GM12878 (cell line): Measurements from ENCODE around the gene BOD1L2. TPM values are rescaled to one million over a fixed set of nuclear protein-coding genes. Genes with fewer than 3 reads are reported as not detected.

ENCODE experiments used
- ATAC-seq: fragments of 200-7000 bp; cut with Tn5 transposase; 3 replicates; pipeline ENCODE4 v1.9.1; 2020; ENCODE audit warnings: mild to moderate bottlenecking, moderate library complexity
- BruUV-seq: library from RNA; stranded (reverse); fragments of 400-500 nt; replicated peaks from 2 replicates; lab custom pipeline; 2021; lab: Mats Ljungman, UMichigan
- CTCF ChIA-PET: fragments of 300-600 bp; sonication (Branson Sonifier 250); formaldehyde crosslinking; extraction: SDS; loops from one replicate; lab custom pipeline; 2021; ENCODE audit warnings: inconsistent platforms; lab: Yijun Ruan, JAX
- POLR2A ChIA-PET: fragments of 350-600 bp; formaldehyde crosslinking; extraction: SDS; loops from one replicate; lab custom pipeline; 2021; ENCODE audit warnings: inconsistent platforms; lab: Charles Lee
- RAD21 ChIA-PET: fragments of 300-600 bp; sonication (Branson Sonifier 250); formaldehyde crosslinking; loops from one replicate; lab custom pipeline; 2023; ENCODE audit warnings: antibody characterized with exemption; ENCODE audit not compliant: unreplicated experiment; lab: Charles Lee
- SMC1A ChIA-PET: fragments of 300-600 bp; sonication (Branson Sonifier 250); formaldehyde crosslinking; loops from one replicate; lab custom pipeline; 2023; ENCODE audit not compliant: unreplicated experiment, uncharacterized antibody; lab: Charles Lee
- DNase-seq: peaks from one replicate; pipeline ENCODE4 v3.0.0-alpha.2; 2011; ENCODE audit warnings: low read depth, low spot score
- FAIRE-seq: peaks from 3 replicates; lab custom pipeline; 2011; peaks lifted over from hg19 to GRCh38; lab: Jason Lieb, UNC
- H2AFZ ChIP-seq: 2 replicates; pipeline ENCODE4 v1.6.0; 2011; ENCODE audit warnings: low read depth, low read length, control low read depth; ENCODE audit not compliant: control insufficient read depth
- H3K27ac ChIP-seq: 2 replicates; pipeline ENCODE4 v1.5.1; 2011; ENCODE audit warnings: control low read depth; ENCODE audit not compliant: control insufficient read depth, insufficient read depth
- H3K27me3 ChIP-seq, 2 experiments: replicated peaks in 1 of 2; 2 replicates each; pipeline versions ENCODE4 v1.6.0 to v1.6.1; 2011; ENCODE audit warnings: low read length in 1 of 2; ENCODE audit not compliant: control insufficient read depth in 2 of 2, insufficient read depth in 2 of 2
- H3K36me3 ChIP-seq, 2 experiments: 2 replicates each; pipeline ENCODE4 v1.5.1; 2011; ENCODE audit warnings: low read length in 1 of 2; ENCODE audit not compliant: control insufficient read depth in 2 of 2, insufficient read depth in 2 of 2
- H3K4me1 ChIP-seq: 2 replicates; pipeline ENCODE4 v1.6.1; 2011; ENCODE audit warnings: mild to moderate bottlenecking, low read length, moderate library complexity, mixed read lengths; ENCODE audit not compliant: control insufficient read depth, insufficient read depth
- H3K4me2 ChIP-seq: 2 replicates; pipeline ENCODE4 v1.6.0; 2011; ENCODE audit warnings: control low read depth; ENCODE audit not compliant: control insufficient read depth, insufficient read depth
- H3K4me3 ChIP-seq: fragments of 200-600 bp; sonication (generic); 2 replicates; pipeline ENCODE4 v1.5.1; 2016
- H3K79me2 ChIP-seq: 2 replicates; pipeline ENCODE4 v1.6.0; 2011; ENCODE audit warnings: low read length; ENCODE audit not compliant: control insufficient read depth, insufficient read depth
- H3K9ac ChIP-seq: 2 replicates; pipeline ENCODE4 v1.8.0; 2011; ENCODE audit warnings: low read length, control low read depth, mixed read lengths; ENCODE audit not compliant: control insufficient read depth, insufficient read depth
- H3K9me3 ChIP-seq: replicated peaks from 3 replicates; pipeline ENCODE4 v1.5.1; 2011; ENCODE audit warnings: mild to moderate bottlenecking, low read length; ENCODE audit not compliant: control insufficient read depth, insufficient read depth
- H4K20me1 ChIP-seq: 2 replicates; pipeline ENCODE4 v1.6.0; 2011; ENCODE audit not compliant: control insufficient read depth, insufficient read depth
- EED ChIP-seq: sonication (generic); IDR thresholded peaks from 2 replicates; pipeline ENCODE4 v1.6.1; 2016; ENCODE audit warnings: antibody characterized with exemption, low read depth
- FOXM1 ChIP-seq: IDR thresholded peaks from 2 replicates; pipeline ENCODE4 v1.6.1; 2012; ENCODE audit warnings: low read depth, mild to moderate bottlenecking, inconsistent platforms, low read length, moderate library complexity
- IRF5 ChIP-seq: fragments of 450-650 bp; IDR thresholded peaks from 2 replicates; pipeline ENCODE4 v1.6.1; 2017; ENCODE audit warnings: borderline replicate concordance
- NBN ChIP-seq: fragments of 450-650 bp; IDR thresholded peaks from 2 replicates; pipeline ENCODE4 v1.6.1; 2016
- NR2C1 ChIP-seq: fragments of 450-650 bp; IDR thresholded peaks from 2 replicates; pipeline ENCODE4 v1.6.1; 2017; ENCODE audit warnings: antibody characterized with exemption, mild to moderate bottlenecking, moderate library complexity
- PAX8 ChIP-seq: fragments of 450-650 bp; IDR thresholded peaks from 2 replicates; pipeline ENCODE4 v1.6.1; 2017; ENCODE audit warnings: mild to moderate bottlenecking, moderate library complexity
- REST ChIP-seq: IDR thresholded peaks from 2 replicates; pipeline ENCODE4 v1.6.1; 2012; ENCODE audit warnings: mild to moderate bottlenecking, low read depth, low read length
- SP1 ChIP-seq: IDR thresholded peaks from one replicate; pipeline ENCODE4 v1.6.1; 2011; ENCODE audit warnings: low read depth, low read length
- USF1 ChIP-seq: IDR thresholded peaks from 2 replicates; pipeline ENCODE4 v1.6.1; 2011; ENCODE audit warnings: borderline replicate concordance, low read depth, mild to moderate bottlenecking, moderate library complexity, mixed read lengths, low read length; ENCODE audit not compliant: insufficient read depth; ENCODE audit errors: extremely low read length
- WGBS: methylation state at CpG from one replicate; pipeline ENCODE4 v1.1.6; 2016; ENCODE audit warnings: low lambda C conversion rate; ENCODE audit not compliant: insufficient replicate concordance, insufficient coverage; ENCODE audit errors: missing lambda C conversion rate; 5-methylcytosine and 5-hydroxymethylcytosine counted together
- in situ Hi-C: fragments of 300-500 bp; cut with MboI; formaldehyde crosslinking; loops from 9 replicates; pipeline ENCODE4 v1.14.3; 2018; ENCODE audit warnings: mixed read lengths
- intact Hi-C: fragments of 100-400 bp; cut with micrococcal nuclease; formaldehyde crosslinking; loops from one replicate; pipeline ENCODE4 v1.14.2; 2022; ENCODE audit not compliant: unreplicated experiment
- polyA plus RNA-seq, 11 experiments: library from polyadenylated mRNA; depleted of rRNA in 4 of 11; unstranded in 6 of 11; stranded (reverse) in 5 of 11; fragments of >200 nt; fragmentation: Nextera tagmentation in 4 of 11; fragmentation: Illumina TruSeq in 1 of 11; extraction: Ambion mirVana in 4 of 11; extraction: Trizol in 1 of 11; gene quantifications; 1 replicate in 1 of 11; 2 replicates in 10 of 11; pipeline versions ENCODE4 v1.2.1 to v1.2.3, GENCODE V29; 2011 to 2016; ENCODE audit warnings: inconsistent platforms in 2 of 11, missing spikeins in 2 of 11, low read depth in 1 of 11
- total RNA-seq, 4 experiments: library from RNA; depleted of rRNA in 3 of 4; stranded (reverse); fragments of >200 nt in 3 of 4; fragmentation: Illumina TruSeq in 1 of 4; extraction: Trizol in 1 of 4; gene quantifications; 2 replicates each; pipeline versions ENCODE4 v1.2.1 to v1.2.3, GENCODE V29; 2013 to 2021

BOD1L2 gene
- total and polyA plus RNA-seq, 10 of the 15 experiments (the other 5 are each of a cell fraction or from before 2014, with no cell fraction given), result not detected

- no peak overlapping the region for H2AFZ ChIP-seq
- no TSS peak for BruUV-seq
- intact Hi-C loops (no loop called here), in situ Hi-C loops (no loop called here)
- no peak overlapping the region for H3K27ac ChIP-seq
- no peaks in the 10 kb centered on the region; a peak in 1 of 4 replicates for H3K27me3 ChIP-seq
- DNase-seq, result no peak
- FAIRE-seq, result no peak
- no peak overlapping the region for H3K4me2 ChIP-seq
- H3K36me3 ChIP-seq, result no peaks in the 10 kb centered on the region
- H4K20me1 ChIP-seq, result no peaks in the 10 kb centered on the region
- RAD21 ChIA-PET, result interaction anchor here (0.5 kb wide), 1 partner anchor 380 kb away, joined by 3 read pairs; no protein-coding TSS in a partner anchor
- no peak overlapping the region for H3K9ac ChIP-seq
- H3K4me3 ChIP-seq, result no peak overlapping the region
- H3K9me3 ChIP-seq, result no peaks in the 10 kb centered on the region
- WGBS, result 33% methylated on average over 5 of the region's 5 CpGs
- POLR2A ChIA-PET, result no interaction called here
- TF ChIP-seq FOXM1 (no peak), NBN (no peak), NR2C1 (no peak), SP1 (no peak)
- H3K79me2 ChIP-seq, result no peaks in the 10 kb centered on the region
- no peaks in the 10 kb centered on the region for H3K4me1 ChIP-seq
- CTCF ChIA-PET, result no interaction called here
- ATAC-seq, result no peak
- SMC1A ChIA-PET, result interaction anchor here (1.1 kb wide), 1 partner anchor 43 kb away, joined by 3 read pairs; no protein-coding TSS in a partner anchor
These were observed 15.8 kb upstream of the BOD1L2 start for GRCh38 chr18:57131101-57131500.

- in situ Hi-C loops, result no loop called here
- DNase-seq (no peak), FAIRE-seq (no peak), ATAC-seq (no peak)
- Histone ChIP-seq H2AFZ (no peak overlapping the region), H3K79me2 (no peaks in the 10 kb centered on the region), H3K4me2 (no peak overlapping the region), H3K4me3 (no peak overlapping the region), H4K20me1 (no peaks in the 10 kb centered on the region), H3K27ac (no peak overlapping the region), H3K27me3 (no peaks in the 10 kb centered on the region; a peak in 1 of 4 replicates), H3K9me3 (no peaks in the 10 kb centered on the region; the same call in 2 of the 3 replicates), H3K36me3 (no peaks in the 10 kb centered on the region), H3K9ac (no peak overlapping the region), H3K4me1 (no peaks in the 10 kb centered on the region)
- SMC1A ChIA-PET, result no interaction called here
- RAD21 ChIA-PET, result no interaction called here
- CTCF ChIA-PET, result no interaction called here
- no TSS peak for BruUV-seq
- POLR2A ChIA-PET, result no interaction called here
- intact Hi-C loops, result no loop called here
- TF ChIP-seq REST (no peak), USF1 (no peak), EED (no peak), PAX8 (no peak), IRF5 (no peak)
These were observed 15.1 kb upstream of the BOD1L2 start for GRCh38 chr18:57131782-57132181.
